Activated CD4-positive, alpha-beta T cell treated with anti-CD3 and anti-CD28 coated beads, Interleukin-2, amount 10 ng/mL, durations not matched to agents 7 days and 5 days (primary cell): ENCODE results near the gene ENPP3. TPM values are rescaled to one million over a fixed set of nuclear protein-coding genes. Genes with fewer than 3 reads are reported as not detected.
A peak's percentile ranks its signal among the peaks of the same experiment; 100 is the strongest.
"Not testable (repeated sequence)": the region's sequence is repeated elsewhere in the genome, so short reads cannot be mapped to it uniquely, and the experiment has no call there.

Source experiments
- CTCF ChIA-PET: fragments of 350-600 bp; sonication (Branson Sonifier 250); formaldehyde crosslinking; loops from one replicate; lab custom pipeline; 2021; ENCODE audit warnings: antibody characterized with exemption; lab: Charles Lee
- POLR2A ChIA-PET: fragments of 350-600 bp; sonication (Branson Sonifier 250); formaldehyde crosslinking; loops from one replicate; lab custom pipeline; 2021; ENCODE audit warnings: antibody characterized with exemption; lab: Charles Lee
- DNase-seq: peaks from one replicate; pipeline ENCODE4 v3.0.0-alpha.2; 2020
- H3K27ac Mint-ChIP-seq: one replicate; pipeline ENCODE4 v1.8.0; 2021; ENCODE audit warnings: mild to moderate bottlenecking, moderate library complexity, mixed read lengths
- H3K27me3 Mint-ChIP-seq: one replicate; pipeline ENCODE4 v1.8.0; 2021; ENCODE audit warnings: mixed read lengths
- H3K36me3 Mint-ChIP-seq: one replicate; pipeline ENCODE4 v1.8.0; 2021; ENCODE audit warnings: low read depth, mixed read lengths
- H3K4me1 Mint-ChIP-seq: one replicate; pipeline ENCODE4 v1.8.0; 2021; ENCODE audit warnings: mixed read lengths
- H3K4me3 Mint-ChIP-seq: one replicate; pipeline ENCODE4 v1.8.0; 2021; ENCODE audit warnings: mild to moderate bottlenecking, moderate library complexity, mixed read lengths
- H3K9me3 Mint-ChIP-seq: one replicate; pipeline ENCODE4 v1.8.0; 2021; ENCODE audit warnings: mixed read lengths
- total RNA-seq, 2 experiments: library from RNA; stranded (reverse); gene quantifications; one replicate each; pipeline ENCODE4 v1.2.3, GENCODE V29; 2021

ENPP3 gene
- total RNA-seq, 2 experiments from 2014 or later: 0.19 to 0.35 TPM

DNA sequence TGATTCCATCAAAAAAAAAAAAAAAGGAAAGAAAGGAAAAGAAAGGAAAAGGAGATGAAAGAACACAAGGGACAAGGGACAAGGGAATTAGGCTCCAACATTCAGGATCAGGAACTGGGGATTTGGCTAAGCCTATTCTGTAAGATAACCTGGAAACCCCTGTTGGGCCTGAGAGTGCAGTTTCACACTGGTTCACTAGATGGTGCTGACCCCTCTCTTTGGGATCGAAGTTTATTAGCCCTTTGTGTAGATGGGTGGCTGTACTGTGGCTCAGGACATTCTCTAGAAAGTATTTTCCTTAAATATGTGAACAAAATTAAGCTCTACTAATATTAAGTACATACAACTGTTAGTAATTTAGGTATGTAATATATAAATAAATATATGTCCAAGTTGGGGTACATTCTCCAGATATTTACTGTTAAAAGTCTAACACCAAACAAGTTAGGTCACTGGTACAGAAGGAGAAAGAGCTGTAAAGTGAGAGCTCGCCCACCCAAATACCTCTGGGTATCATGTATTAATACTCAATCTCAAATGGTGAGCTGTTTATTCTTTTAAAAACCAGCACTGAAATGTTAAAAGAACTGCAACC, 57.8 kb downstream of the ENPP3 start:
- Mint-ChIP-seq H3K4me3 (no peak overlapping the region), H3K9me3 (no peaks in the 10 kb centered on the region), H3K4me1 (no peaks in the 10 kb centered on the region), H3K27me3 (no peaks in the 10 kb centered on the region), H3K27ac (no peak overlapping the region), H3K36me3 (no peaks in the 10 kb centered on the region)
- peak; percentile 27 for DNase-seq
- CTCF ChIA-PET: interaction anchor here (0.9 to 1.4 kb wide), 2 partner anchors 9 to 93 kb away, joined by 3 read pairs; no protein-coding TSS in a partner anchor
- POLR2A ChIA-PET: interaction anchor here (0.7 kb wide), 1 partner anchor 66 kb away, joined by 3 read pairs; no protein-coding TSS in a partner anchor

DNA sequence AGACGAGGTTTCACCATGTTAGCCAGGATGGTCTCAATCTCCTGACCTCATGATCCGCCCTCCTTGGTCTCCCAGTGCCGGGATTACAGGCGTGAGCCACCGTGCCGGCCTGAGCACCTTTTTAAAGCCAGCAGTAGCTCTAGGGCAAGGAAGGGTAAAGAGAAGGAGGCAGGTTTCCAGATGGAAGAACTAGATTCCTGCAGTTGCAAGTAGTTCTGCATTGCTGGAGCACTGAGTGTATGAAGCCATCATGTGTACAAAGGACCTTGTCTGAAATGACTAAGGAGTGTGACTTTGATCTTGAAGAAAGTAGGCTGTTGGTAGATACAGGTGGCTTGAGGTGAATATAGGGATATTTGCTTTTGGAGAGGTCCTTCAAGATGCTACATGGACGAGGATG, 59.9 kb downstream of the ENPP3 start:
- H3K9me3 Mint-ChIP-seq: no peaks in the 10 kb centered on the region
- H3K4me3 Mint-ChIP-seq: no peak overlapping the region
- H3K36me3 Mint-ChIP-seq: no peaks in the 10 kb centered on the region
- ChIA-PET POLR2A (no interaction called here), CTCF (interaction anchor here (0.6 kb wide), 1 partner anchor 164 kb away, joined by 4 read pairs; no protein-coding TSS in a partner anchor)
- H3K27me3 Mint-ChIP-seq: no peaks in the 10 kb centered on the region
- no peaks in the 10 kb centered on the region for H3K4me1 Mint-ChIP-seq
- no peak for DNase-seq
- no peak overlapping the region for H3K27ac Mint-ChIP-seq

DNA sequence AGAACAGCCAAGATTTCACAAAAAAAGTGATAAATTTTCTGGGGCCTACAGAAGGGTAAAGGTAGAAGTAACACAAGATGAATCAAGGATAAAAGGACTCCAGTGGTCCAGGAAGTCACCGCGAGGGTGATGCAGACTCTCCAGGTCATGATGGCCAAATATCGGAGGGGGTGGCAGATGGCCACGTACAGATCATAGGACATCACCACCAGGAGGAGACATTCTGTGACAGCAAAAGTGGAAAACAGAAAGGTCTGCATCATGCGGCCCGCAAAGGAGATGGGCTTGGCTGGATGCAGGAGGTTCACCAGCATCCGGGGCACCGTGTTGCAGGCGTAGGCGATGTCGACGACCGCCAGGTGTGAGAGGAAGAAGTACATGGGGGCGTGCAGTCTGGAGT, 63.7 kb downstream of the ENPP3 start:
- H3K36me3 Mint-ChIP-seq, H3K27me3 Mint-ChIP-seq, POLR2A ChIA-PET, H3K4me1 Mint-ChIP-seq, H3K27ac Mint-ChIP-seq, H3K9me3 Mint-ChIP-seq, CTCF ChIA-PET, DNase-seq, H3K4me3 Mint-ChIP-seq: not testable (repeated sequence)

DNA sequence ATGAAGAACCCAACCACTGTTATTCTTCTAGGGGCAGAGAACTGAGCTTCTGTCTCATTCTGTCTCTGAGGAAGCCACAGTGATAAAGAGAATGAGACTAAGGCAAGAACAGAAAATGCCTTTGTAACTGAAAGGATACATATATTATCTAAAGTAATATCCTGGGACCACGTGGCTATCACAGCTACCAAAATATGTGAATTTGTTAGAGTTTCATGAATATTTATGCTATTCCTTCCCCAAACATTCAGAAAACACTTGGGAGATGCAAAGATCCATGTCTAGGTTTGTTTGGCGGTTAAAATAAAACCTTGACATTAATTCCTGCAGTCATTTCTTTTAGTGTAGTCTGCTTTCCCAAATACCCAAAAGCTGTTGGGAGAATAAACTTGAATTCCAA, 66.8 kb downstream of the ENPP3 start:
- POLR2A ChIA-PET, H3K36me3 Mint-ChIP-seq, CTCF ChIA-PET, H3K27me3 Mint-ChIP-seq, H3K4me3 Mint-ChIP-seq, H3K4me1 Mint-ChIP-seq, H3K27ac Mint-ChIP-seq, DNase-seq, H3K9me3 Mint-ChIP-seq: not testable (repeated sequence)

DNA sequence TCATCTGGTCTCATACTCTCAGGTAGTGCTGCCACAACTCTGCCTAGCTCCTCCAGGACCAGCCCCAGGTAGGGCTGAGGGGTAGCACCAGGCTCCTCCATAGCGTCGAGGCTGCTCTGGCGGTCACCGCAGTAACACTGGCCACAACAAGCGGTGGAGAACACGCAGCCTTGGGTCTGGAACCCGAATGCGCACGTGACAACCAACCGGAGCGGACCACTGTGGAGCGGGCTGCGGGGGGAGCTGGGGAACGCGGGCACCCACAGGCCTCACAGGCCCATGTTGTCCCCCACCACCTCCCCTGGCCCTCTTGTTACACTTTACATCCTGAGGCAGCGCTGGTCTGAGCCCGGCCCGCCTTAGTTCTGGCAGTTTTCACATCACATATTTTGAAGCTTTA, 73.8 kb downstream of the ENPP3 start, which contains the start of gene CTAGE9:
Gene CTAGE9 (minus strand): TSS at position 101 of the 400 bp plus-strand sequence. CDS start 0 bp downstream, at position 101.
- H3K4me1 Mint-ChIP-seq, H3K27ac Mint-ChIP-seq, H3K27me3 Mint-ChIP-seq, POLR2A ChIA-PET, H3K4me3 Mint-ChIP-seq, DNase-seq, H3K9me3 Mint-ChIP-seq, H3K36me3 Mint-ChIP-seq, CTCF ChIA-PET: not testable (repeated sequence)

DNA sequence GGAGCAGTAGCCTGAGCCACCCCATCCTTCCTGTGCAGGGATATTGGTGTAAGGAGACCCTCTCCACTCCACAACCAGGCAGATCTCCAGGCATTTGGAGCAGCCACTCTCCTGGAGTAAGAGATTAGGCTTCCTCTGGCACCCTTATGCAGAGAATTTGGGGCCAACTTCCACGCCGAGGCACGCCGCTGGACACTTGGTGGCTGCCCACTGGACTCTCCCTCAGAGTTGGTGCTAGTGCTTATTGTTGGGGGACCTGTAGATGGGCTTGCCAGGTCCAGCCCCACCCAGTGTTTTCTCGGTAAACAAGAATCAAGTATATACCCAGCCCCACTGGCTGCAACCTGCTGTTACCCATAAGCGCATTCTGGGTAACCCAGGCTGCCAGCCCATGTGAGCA, 78.5 kb downstream of the ENPP3 start:
- CTCF ChIA-PET, H3K36me3 Mint-ChIP-seq, H3K4me1 Mint-ChIP-seq, H3K27me3 Mint-ChIP-seq, H3K9me3 Mint-ChIP-seq, DNase-seq, H3K4me3 Mint-ChIP-seq, H3K27ac Mint-ChIP-seq, POLR2A ChIA-PET: not testable (repeated sequence)

DNA sequence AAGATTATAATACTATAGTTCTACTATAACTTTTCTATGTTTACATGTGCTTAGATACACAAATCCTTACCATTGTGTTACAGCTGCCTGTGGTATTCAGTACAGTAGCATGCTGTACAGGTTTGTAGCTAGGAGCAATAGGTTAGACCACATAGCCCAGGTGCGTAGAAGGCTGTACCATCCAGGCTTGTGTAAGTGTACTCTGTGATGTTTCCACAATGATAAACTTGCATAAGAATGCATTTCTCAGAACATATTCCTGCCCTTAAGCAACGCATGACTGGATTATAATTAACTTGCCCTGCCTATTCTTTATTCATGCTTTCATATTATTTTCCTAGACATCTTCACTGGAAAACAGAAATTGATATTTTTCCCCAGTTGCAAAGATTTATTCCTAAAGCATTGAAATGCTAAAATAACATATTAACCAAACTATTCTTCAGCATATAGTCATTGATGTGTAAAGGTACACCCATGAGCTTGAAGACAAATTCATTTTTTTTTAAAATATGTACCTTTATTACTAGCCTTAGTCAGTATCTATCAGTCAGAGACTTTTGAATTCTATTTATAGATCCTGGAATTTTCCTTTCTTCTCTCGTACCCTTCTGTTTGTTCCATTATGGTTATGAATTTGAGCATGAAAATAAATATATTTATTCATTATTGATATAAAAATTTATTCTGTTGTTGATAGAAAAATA, 80.9 kb downstream of the ENPP3 start:
- H3K27me3 Mint-ChIP-seq: no peaks in the 10 kb centered on the region
- no peaks in the 10 kb centered on the region for H3K36me3 Mint-ChIP-seq
- ChIA-PET CTCF (interaction anchor here (0.9 kb wide), 1 partner anchor 9 kb away, joined by 3 read pairs; no protein-coding TSS in a partner anchor), POLR2A (no interaction called here)
- H3K4me1 Mint-ChIP-seq: no peaks in the 10 kb centered on the region
- no peak for DNase-seq
- H3K9me3 Mint-ChIP-seq: no peaks in the 10 kb centered on the region
- no peak overlapping the region for H3K27ac Mint-ChIP-seq
- no peak overlapping the region for H3K4me3 Mint-ChIP-seq

DNA sequence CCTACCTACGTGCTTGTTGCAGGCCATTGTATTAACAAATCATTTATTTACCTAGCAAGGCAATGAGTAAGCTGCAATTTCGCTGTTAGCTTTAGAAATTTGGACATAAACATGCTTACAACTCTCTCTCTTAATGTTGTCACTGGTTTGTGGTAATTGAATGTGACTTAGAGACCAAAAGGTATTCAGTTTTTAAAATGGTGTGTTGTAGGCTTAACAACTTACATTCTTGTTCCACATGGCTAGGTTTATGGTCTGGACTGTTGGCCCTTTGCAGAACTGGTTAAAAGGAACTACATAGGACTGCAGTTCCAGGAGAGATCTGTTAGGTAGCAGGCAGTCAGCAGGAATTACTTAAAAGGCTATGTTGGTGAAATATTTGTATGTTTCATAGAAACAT, 84.1 kb downstream of the ENPP3 start:
- Mint-ChIP-seq H3K9me3 (no peaks in the 10 kb centered on the region), H3K36me3 (no peaks in the 10 kb centered on the region), H3K27me3 (no peaks in the 10 kb centered on the region), H3K4me3 (no peak overlapping the region), H3K27ac (no peak overlapping the region), H3K4me1 (peaks cover 8% of the 10 kb centered on the region)
- POLR2A ChIA-PET: no interaction called here
- no peak for DNase-seq
- CTCF ChIA-PET: interaction anchor here (0.6 kb wide), 1 partner anchor 104 kb away, joined by 3 read pairs; no protein-coding TSS in a partner anchor

DNA sequence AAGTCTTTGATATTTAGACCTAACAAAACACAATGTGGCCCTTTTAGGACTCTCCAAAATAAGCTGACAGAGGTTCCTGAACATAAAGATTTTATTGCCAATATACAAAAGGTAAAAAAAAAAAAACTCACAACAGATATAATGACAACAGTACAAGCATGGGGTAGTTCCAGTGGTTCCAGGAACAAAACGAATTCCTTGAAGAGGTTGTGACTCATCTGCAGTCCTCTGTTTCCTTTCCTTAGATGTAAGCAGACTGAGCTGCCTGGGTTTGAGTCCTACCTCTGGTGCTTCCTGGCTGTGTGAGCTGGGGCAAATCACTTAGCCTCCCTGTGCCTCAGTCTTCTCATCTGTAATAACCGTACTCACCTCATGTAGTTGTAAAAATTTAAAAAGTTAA, 87.0 kb downstream of the ENPP3 start:
- ChIA-PET CTCF (interaction anchor here (0.7 kb wide), 1 partner anchor 141 kb away, joined by 3 read pairs; no protein-coding TSS in a partner anchor), POLR2A (no interaction called here)
- H3K4me3 Mint-ChIP-seq: no peak overlapping the region
- no peak for DNase-seq
- no peaks in the 10 kb centered on the region for H3K9me3 Mint-ChIP-seq
- H3K27me3 Mint-ChIP-seq: no peaks in the 10 kb centered on the region
- no peaks in the 10 kb centered on the region for H3K36me3 Mint-ChIP-seq
- H3K4me1 Mint-ChIP-seq: peaks cover 8% of the 10 kb centered on the region
- H3K27ac Mint-ChIP-seq: no peak overlapping the region

DNA sequence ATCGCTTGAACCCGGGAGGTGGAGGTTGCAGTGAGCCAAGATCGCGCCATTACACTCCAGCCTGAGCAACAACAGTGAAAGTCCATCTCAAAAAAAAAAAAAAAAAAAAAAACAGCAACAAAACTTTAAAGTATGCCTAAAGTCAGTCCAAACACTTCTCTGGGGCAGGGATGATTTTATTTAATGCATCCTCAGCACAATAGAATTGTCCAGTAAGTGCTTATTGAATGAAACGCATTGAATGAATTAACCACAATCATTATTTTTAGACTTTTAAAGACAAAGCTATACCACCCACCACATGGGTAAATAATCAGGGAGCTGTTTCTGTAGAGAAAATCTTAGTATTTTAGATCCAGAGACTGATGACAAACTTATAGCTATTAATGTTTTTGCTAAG, 90.4 kb downstream of the ENPP3 start:
- Mint-ChIP-seq H3K4me1 (peaks cover 8% of the 10 kb centered on the region), H3K9me3 (no peaks in the 10 kb centered on the region), H3K36me3 (no peaks in the 10 kb centered on the region), H3K27me3 (peaks cover 5% of the 10 kb centered on the region), H3K4me3 (no peak overlapping the region), H3K27ac (no peak overlapping the region)
- CTCF ChIA-PET: interaction anchor here (0.6 to 0.7 kb wide), 2 partner anchors 10 to 806 kb away, joined by 3 to 4 read pairs; no protein-coding TSS in a partner anchor
- DNase-seq: no peak
- POLR2A ChIA-PET: no interaction called here

DNA sequence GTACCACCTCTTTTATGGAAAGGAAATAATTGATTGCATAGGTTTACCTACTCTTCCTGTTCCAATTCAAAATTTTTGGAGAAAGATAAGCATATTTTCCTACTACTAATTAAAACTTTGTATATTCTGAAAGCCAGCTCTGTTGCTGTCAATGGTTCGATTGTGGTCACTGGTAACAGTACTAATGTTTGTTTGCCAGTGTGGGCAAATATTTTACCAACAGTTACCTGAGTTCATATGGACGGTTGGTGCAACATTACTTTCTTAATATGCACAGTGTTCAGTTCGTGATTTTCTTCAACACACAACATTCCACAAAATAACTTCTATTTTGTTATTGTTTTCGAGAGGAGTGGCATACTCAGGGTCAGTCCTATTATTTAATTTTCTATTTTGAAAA, 90.8 kb downstream of the ENPP3 start:
- H3K27ac Mint-ChIP-seq: no peak overlapping the region
- peaks cover 5% of the 10 kb centered on the region for H3K27me3 Mint-ChIP-seq
- H3K4me3 Mint-ChIP-seq: no peak overlapping the region
- H3K4me1 Mint-ChIP-seq: peaks cover 8% of the 10 kb centered on the region
- ChIA-PET CTCF (interaction anchor here (0.6 to 0.7 kb wide), 2 partner anchors 9 to 806 kb away, joined by 3 to 4 read pairs; no protein-coding TSS in a partner anchor), POLR2A (no interaction called here)
- no peaks in the 10 kb centered on the region for H3K9me3 Mint-ChIP-seq
- DNase-seq: no peak
- no peaks in the 10 kb centered on the region for H3K36me3 Mint-ChIP-seq

DNA sequence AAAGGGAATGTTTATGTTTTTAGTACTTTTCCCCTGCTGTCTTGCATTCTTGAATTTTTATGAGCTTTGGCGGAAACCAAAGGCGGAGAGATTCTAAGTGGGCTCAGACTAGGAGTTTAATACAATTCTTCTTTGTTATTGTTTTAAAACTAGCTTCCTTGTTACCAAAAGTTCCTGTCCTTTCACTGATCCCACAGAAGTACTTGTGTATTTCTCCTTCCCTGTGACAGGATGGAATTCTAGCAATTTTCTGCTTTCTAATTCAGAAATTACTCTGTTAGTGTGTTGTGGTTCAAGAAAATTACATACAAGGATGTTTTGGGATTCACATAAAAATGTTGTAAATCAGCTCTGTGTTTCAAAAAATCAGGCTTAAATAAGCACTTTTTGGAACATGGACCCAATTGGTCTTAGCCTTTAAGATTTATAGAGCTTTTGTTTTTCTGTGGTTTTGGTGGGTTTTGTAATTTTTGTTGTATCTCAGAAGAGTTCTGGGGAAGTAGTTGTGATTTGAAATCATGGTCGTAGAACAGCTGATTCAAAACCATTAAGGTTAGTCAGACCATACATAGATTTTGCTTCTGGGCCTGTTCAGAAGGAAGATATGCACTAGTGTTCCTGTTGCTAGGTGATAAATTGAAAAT, 91.3 kb downstream of the ENPP3 start:
- POLR2A ChIA-PET: no interaction called here
- no peaks in the 10 kb centered on the region for H3K36me3 Mint-ChIP-seq

DNA sequence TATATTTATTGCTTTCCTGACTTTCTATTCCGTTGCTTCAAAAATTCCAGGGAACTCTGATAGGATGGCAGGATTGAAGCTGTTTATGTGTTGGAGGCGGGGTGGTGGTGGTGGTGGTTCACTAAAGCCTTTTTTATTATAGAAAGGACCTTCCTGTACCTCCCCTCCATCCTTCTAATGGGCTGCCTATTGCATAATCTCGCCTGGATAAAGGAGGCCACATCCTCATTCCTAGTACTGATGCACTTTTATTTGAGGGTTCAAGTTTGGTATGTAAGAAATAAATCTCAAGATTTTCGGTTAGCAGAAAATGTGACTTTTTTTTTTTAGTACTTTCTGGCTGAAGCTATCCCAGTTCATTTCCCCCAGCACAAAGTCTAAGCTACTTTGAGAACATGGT, 92.4 kb downstream of the ENPP3 start:
- no peak overlapping the region for H3K4me3 Mint-ChIP-seq
- H3K27me3 Mint-ChIP-seq: peaks cover 5% of the 10 kb centered on the region
- ChIA-PET POLR2A (no interaction called here), CTCF (interaction anchor here (1.0 kb wide), 1 partner anchor 11 kb away, joined by 3 read pairs; no protein-coding TSS in a partner anchor)
- no peaks in the 10 kb centered on the region for H3K9me3 Mint-ChIP-seq
- H3K4me1 Mint-ChIP-seq: no peaks in the 10 kb centered on the region
- no peaks in the 10 kb centered on the region for H3K36me3 Mint-ChIP-seq
- DNase-seq: no peak
- H3K27ac Mint-ChIP-seq: no peak overlapping the region

More for the DNA sequence above, 91.3 kb downstream of the ENPP3 start:
- no peak overlapping the region for H3K4me3 Mint-ChIP-seq
- no peaks in the 10 kb centered on the region for H3K9me3 Mint-ChIP-seq
- H3K27me3 Mint-ChIP-seq: peaks cover 5% of the 10 kb centered on the region
- CTCF ChIA-PET: no interaction called here
- no peak overlapping the region for H3K27ac Mint-ChIP-seq
- no peak for DNase-seq
- H3K4me1 Mint-ChIP-seq: peaks cover 8% of the 10 kb centered on the region
